HepG2 (cell line): ENCODE data around the gene KRT3. TPM values are rescaled to one million over a fixed set of nuclear protein-coding genes. Genes with fewer than 3 reads are reported as not detected.

Experiments
- ATAC-seq: fragments of 200-7000 bp; cut with Tn5 transposase; 3 replicates; pipeline ENCODE4 v1.9.1; 2020; ENCODE audit warnings: mild to moderate bottlenecking, moderate library complexity
- BruUV-seq: library from RNA; stranded (reverse); fragments of 400-500 nt; replicated peaks from 2 replicates; lab custom pipeline; 2021; lab: Mats Ljungman, UMichigan
- CTCF ChIA-PET: fragments of 300-600 bp; formaldehyde crosslinking; extraction: SDS; loops from one replicate; lab custom pipeline; 2021; ENCODE audit warnings: low total read pairs, inconsistent platforms, low intra/inter-chr PET ratio; lab: Yijun Ruan, JAX
- POLR2A ChIA-PET: fragments of 350-600 bp; sonication (Branson Sonifier 250); formaldehyde crosslinking; loops from one replicate; lab custom pipeline; 2020; ENCODE audit warnings: antibody characterized with exemption, inconsistent platforms; lab: Yijun Ruan, JAX
- DNase-seq: peaks from one replicate; pipeline ENCODE4 v3.0.0-alpha.2; 2015; ENCODE audit warnings: low spot score
- FAIRE-seq: peaks from 3 replicates; lab custom pipeline; 2011; peaks lifted over from hg19 to GRCh38; lab: Jason Lieb, UNC
- H2AFZ ChIP-seq: one replicate; pipeline ENCODE4 v1.6.1; 2011; ENCODE audit warnings: low read length, inconsistent platforms
- H3K27ac ChIP-seq: fragments of 300-600 bp; 3 replicates; pipeline ENCODE4 v1.8.0; 2011; ENCODE audit warnings: mixed run types, mild to moderate bottlenecking, mixed read lengths, low read length, inconsistent platforms; ENCODE audit not compliant: insufficient read depth; ENCODE audit errors: extremely low read length
- H3K27me3 ChIP-seq, 2 experiments: fragments of 200-600 bp in 1 of 2; 2 replicates in 1 of 2; 3 replicates in 1 of 2; pipeline versions ENCODE4 v1.6.0 to v1.8.0; 2011; ENCODE audit warnings: low read length in 2 of 2, mild to moderate bottlenecking in 2 of 2, moderate library complexity in 2 of 2, inconsistent platforms in 1 of 2; ENCODE audit not compliant: insufficient read depth in 2 of 2, control insufficient read depth in 1 of 2
- H3K36me3 ChIP-seq, 2 experiments: fragments of 200-600 bp in 1 of 2; replicated peaks in 1 of 2; 2 replicates in 1 of 2; 3 replicates in 1 of 2; pipeline versions ENCODE4 v1.5.1 to v1.8.0; 2011; ENCODE audit warnings: low read length in 2 of 2, inconsistent platforms in 1 of 2; ENCODE audit not compliant: insufficient read depth in 2 of 2, control insufficient read depth in 1 of 2
- H3K4me1 ChIP-seq: 2 replicates; pipeline ENCODE4 v1.5.1; 2012; ENCODE audit warnings: low read length, inconsistent platforms; ENCODE audit not compliant: insufficient read depth
- H3K4me2 ChIP-seq: 2 replicates; pipeline ENCODE4 v1.6.0; 2011; ENCODE audit warnings: low read depth, low read length, inconsistent platforms
- H3K4me3 ChIP-seq, 3 experiments: fragments of 200-600 bp in 1 of 3; sonication (generic), shearing (Covaris generic) in 1 of 3; replicated peaks in 1 of 3; 2 replicates each; pipeline ENCODE4 v1.5.1; 2011 to 2016; ENCODE audit warnings: low read length in 3 of 3, inconsistent platforms in 2 of 3, low read depth in 2 of 3, mild to moderate bottlenecking in 2 of 3, control low read depth in 1 of 3, mixed read lengths in 1 of 3; ENCODE audit not compliant: insufficient read depth in 1 of 3
- H3K79me2 ChIP-seq: one replicate; pipeline ENCODE4 v1.6.1; 2011; ENCODE audit warnings: low read length, inconsistent platforms; ENCODE audit not compliant: insufficient read depth
- H3K9ac ChIP-seq: 2 replicates; pipeline ENCODE4 v1.6.0; 2011; ENCODE audit warnings: mild to moderate bottlenecking, low read depth, low read length, inconsistent platforms; ENCODE audit not compliant: insufficient read depth
- H3K9me3 ChIP-seq: 2 replicates; pipeline ENCODE4 v1.5.1; 2012; ENCODE audit warnings: mild to moderate bottlenecking, low read length
- H4K20me1 ChIP-seq: 2 replicates; pipeline ENCODE4 v1.6.0; 2011; ENCODE audit warnings: inconsistent platforms, mild to moderate bottlenecking, low read length, moderate library complexity; ENCODE audit not compliant: insufficient read depth
- DNMT1 ChIP-seq: sonication (generic); formaldehyde crosslinking; IDR thresholded peaks from 2 replicates; pipeline ENCODE4 v1.5.1; 2020; ENCODE audit warnings: mild to moderate bottlenecking, missing genetic modification reagents
- FLYWCH1 ChIP-seq: sonication (generic); formaldehyde crosslinking; IDR thresholded peaks from 2 replicates; pipeline ENCODE4 v1.8.1; 2023; ENCODE audit warnings: mild to moderate bottlenecking, missing genetic modification reagents
- SOX5 ChIP-seq: IDR thresholded peaks from 2 replicates; pipeline ENCODE4 v1.6.1; 2016; ENCODE audit warnings: borderline replicate concordance
- ZNF343 ChIP-seq: sonication (generic); formaldehyde crosslinking; IDR thresholded peaks from 2 replicates; pipeline ENCODE4 v1.4.0; 2020; ENCODE audit warnings: mild to moderate bottlenecking, missing genetic modification reagents
- ZNF383 ChIP-seq: sonication (generic); formaldehyde crosslinking; IDR thresholded peaks from 2 replicates; pipeline ENCODE4 v1.4.0; 2020; ENCODE audit warnings: missing genetic modification reagents, mild to moderate bottlenecking, borderline replicate concordance
- WGBS: methylation state at CpG from one replicate; pipeline ENCODE4 v1.1.6; 2017; ENCODE audit warnings: low lambda C conversion rate; 5-methylcytosine and 5-hydroxymethylcytosine counted together
- in situ Hi-C: cut with HindIII; loops from 2 replicates; pipeline ENCODE4 v1.10.0; 2017; ENCODE audit warnings: low pct_unique_long_range_greater_than_20kb; ENCODE audit not compliant: extremely low pct_ligation_motif_present
- intact Hi-C: fragments of 100-400 bp; cut with micrococcal nuclease; formaldehyde crosslinking; loops from one replicate; pipeline ENCODE4 v1.10.0; 2022; ENCODE audit not compliant: unreplicated experiment
- polyA plus RNA-seq, 8 experiments: library from polyadenylated mRNA; depleted of rRNA in 3 of 8; stranded (reverse) in 7 of 8; unstranded in 1 of 8; fragments of >200 nt; fragmentation: Illumina TruSeq in 4 of 8; extraction: Trizol in 4 of 8; gene quantifications; 2 replicates each; pipeline versions ENCODE4 v1.2.1 to v1.2.3, GENCODE V29; 2011 to 2016; ENCODE audit warnings: low read depth in 4 of 8, missing spikeins in 1 of 8, mixed read lengths in 1 of 8; ENCODE audit not compliant: insufficient read depth in 1 of 8
- total RNA-seq, 5 experiments: library from RNA; depleted of rRNA; stranded (reverse); fragments of >200 nt; fragmentation: Illumina TruSeq; extraction: Trizol; gene quantifications; 2 replicates each; pipeline ENCODE4 v1.2.3, GENCODE V29; 2016; ENCODE audit warnings: low read depth in 1 of 5
- TF ChIP-seq, protein P1 (sequence below): sonication (generic); formaldehyde crosslinking; IDR thresholded peaks from 2 replicates; pipeline ENCODE4 v1.4.0; 2020; ENCODE audit warnings: missing genetic modification reagents
- TF ChIP-seq, protein P2 (sequence below): sonication (generic); formaldehyde crosslinking; IDR thresholded peaks from 2 replicates; pipeline ENCODE4 v1.4.0; 2020; ENCODE audit warnings: mild to moderate bottlenecking, missing genetic modification reagents
- TF ChIP-seq, protein P3 (sequence below): sonication (generic); formaldehyde crosslinking; IDR thresholded peaks from 2 replicates; pipeline ENCODE4 v1.4.0; 2020; ENCODE audit warnings: mild to moderate bottlenecking, missing genetic modification reagents

The KRT3 gene
- total and polyA plus RNA-seq, 2 of the 13 experiments (the other 11 are each of a cell fraction or from before 2014, with no cell fraction given), result not detected

GRCh38 chr12:52744493-52745156, 51.3 kb downstream of the KRT3 start (continued):
- TF ChIP-seq, protein P1, sequence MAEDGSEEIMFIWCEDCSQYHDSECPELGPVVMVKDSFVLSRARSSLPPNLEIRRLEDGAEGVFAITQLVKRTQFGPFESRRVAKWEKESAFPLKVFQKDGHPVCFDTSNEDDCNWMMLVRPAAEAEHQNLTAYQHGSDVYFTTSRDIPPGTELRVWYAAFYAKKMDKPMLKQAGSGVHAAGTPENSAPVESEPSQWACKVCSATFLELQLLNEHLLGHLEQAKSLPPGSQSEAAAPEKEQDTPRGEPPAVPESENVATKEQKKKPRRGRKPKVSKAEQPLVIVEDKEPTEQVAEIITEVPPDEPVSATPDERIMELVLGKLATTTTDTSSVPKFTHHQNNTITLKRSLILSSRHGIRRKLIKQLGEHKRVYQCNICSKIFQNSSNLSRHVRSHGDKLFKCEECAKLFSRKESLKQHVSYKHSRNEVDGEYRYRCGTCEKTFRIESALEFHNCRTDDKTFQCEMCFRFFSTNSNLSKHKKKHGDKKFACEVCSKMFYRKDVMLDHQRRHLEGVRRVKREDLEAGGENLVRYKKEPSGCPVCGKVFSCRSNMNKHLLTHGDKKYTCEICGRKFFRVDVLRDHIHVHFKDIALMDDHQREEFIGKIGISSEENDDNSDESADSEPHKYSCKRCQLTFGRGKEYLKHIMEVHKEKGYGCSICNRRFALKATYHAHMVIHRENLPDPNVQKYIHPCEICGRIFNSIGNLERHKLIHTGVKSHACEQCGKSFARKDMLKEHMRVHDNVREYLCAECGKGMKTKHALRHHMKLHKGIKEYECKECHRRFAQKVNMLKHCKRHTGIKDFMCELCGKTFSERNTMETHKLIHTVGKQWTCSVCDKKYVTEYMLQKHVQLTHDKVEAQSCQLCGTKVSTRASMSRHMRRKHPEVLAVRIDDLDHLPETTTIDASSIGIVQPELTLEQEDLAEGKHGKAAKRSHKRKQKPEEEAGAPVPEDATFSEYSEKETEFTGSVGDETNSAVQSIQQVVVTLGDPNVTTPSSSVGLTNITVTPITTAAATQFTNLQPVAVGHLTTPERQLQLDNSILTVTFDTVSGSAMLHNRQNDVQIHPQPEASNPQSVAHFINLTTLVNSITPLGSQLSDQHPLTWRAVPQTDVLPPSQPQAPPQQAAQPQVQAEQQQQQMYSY (CRISPR knock-in tag), result no peak
- TF ChIP-seq ZNF343 (no peak), FLYWCH1 (no peak)
- TF ChIP-seq, protein P2, sequence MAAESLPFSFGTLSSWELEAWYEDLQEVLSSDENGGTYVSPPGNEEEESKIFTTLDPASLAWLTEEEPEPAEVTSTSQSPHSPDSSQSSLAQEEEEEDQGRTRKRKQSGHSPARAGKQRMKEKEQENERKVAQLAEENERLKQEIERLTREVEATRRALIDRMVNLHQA (CRISPR knock-in tag), result no peak

- ATAC-seq (no peak), DNase-seq (no peak), FAIRE-seq (no peak)
- in situ Hi-C loops, result no loop called here
- Histone ChIP-seq H3K9me3 (no peaks in the 10 kb centered on the region), H3K36me3 (no peaks in the 10 kb centered on the region), H3K4me1 (no peaks in the 10 kb centered on the region), H3K79me2 (no peaks in the 10 kb centered on the region), H3K4me2 (no peak overlapping the region), H3K4me3 (no peak overlapping the region), H3K27me3 (peaks cover 1 to 3% of the 10 kb centered on the region in 2 experiments; a peak in 2 of 5 replicates), H4K20me1 (no peaks in the 10 kb centered on the region; the same call in 1 of the 2 replicates), H3K9ac (no peak overlapping the region), H2AFZ (no peak overlapping the region), H3K27ac (no peak overlapping the region)
- BruUV-seq, result no TSS peak
- ChIA-PET CTCF (no interaction called here), POLR2A (no interaction called here)
- TF ChIP-seq ZNF383 (CRISPR knock-in tag) (no peak), SOX5 (CRISPR knock-in tag) (no peak), DNMT1 (no peak)
- TF ChIP-seq, protein P3, sequence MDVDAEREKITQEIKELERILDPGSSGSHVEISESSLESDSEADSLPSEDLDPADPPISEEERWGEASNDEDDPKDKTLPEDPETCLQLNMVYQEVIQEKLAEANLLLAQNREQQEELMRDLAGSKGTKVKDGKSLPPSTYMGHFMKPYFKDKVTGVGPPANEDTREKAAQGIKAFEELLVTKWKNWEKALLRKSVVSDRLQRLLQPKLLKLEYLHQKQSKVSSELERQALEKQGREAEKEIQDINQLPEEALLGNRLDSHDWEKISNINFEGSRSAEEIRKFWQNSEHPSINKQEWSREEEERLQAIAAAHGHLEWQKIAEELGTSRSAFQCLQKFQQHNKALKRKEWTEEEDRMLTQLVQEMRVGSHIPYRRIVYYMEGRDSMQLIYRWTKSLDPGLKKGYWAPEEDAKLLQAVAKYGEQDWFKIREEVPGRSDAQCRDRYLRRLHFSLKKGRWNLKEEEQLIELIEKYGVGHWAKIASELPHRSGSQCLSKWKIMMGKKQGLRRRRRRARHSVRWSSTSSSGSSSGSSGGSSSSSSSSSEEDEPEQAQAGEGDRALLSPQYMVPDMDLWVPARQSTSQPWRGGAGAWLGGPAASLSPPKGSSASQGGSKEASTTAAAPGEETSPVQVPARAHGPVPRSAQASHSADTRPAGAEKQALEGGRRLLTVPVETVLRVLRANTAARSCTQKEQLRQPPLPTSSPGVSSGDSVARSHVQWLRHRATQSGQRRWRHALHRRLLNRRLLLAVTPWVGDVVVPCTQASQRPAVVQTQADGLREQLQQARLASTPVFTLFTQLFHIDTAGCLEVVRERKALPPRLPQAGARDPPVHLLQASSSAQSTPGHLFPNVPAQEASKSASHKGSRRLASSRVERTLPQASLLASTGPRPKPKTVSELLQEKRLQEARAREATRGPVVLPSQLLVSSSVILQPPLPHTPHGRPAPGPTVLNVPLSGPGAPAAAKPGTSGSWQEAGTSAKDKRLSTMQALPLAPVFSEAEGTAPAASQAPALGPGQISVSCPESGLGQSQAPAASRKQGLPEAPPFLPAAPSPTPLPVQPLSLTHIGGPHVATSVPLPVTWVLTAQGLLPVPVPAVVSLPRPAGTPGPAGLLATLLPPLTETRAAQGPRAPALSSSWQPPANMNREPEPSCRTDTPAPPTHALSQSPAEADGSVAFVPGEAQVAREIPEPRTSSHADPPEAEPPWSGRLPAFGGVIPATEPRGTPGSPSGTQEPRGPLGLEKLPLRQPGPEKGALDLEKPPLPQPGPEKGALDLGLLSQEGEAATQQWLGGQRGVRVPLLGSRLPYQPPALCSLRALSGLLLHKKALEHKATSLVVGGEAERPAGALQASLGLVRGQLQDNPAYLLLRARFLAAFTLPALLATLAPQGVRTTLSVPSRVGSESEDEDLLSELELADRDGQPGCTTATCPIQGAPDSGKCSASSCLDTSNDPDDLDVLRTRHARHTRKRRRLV (CRISPR knock-in tag), result no peak
- 14% methylated on average over 1 of the region's 3 CpGs for WGBS
- intact Hi-C loops, result no loop called here
These were observed 53.0 kb downstream of the KRT3 start for GRCh38 chr12:52742822-52743457.
